GM18498 (cell line): ENCODE data around the gene PHF10.

Experiments used
- ATAC-seq: cut with Tn5 transposase; IDR thresholded peaks from one replicate; pipeline ENCODE4 v1.9.1; 2021; ENCODE audit warnings: mild to moderate bottlenecking, moderate library complexity; ENCODE audit not compliant: unreplicated experiment

PHF10 gene

GRCh38 chr6:169678342-169678741 lies 46.0 kb downstream of the PHF10 start:
- ATAC-seq = no peak

- no peak for ATAC-seq
Measured at GRCh38 chr6:169677096-169677495, 47.2 kb downstream of the PHF10 start.

- no peak for ATAC-seq
Measured at GRCh38 chr6:169675011-169675410, 49.3 kb downstream of the PHF10 start.

- ATAC-seq = no peak
Measured at GRCh38 chr6:169671563-169671962, 52.7 kb downstream of the PHF10 start.

GRCh38 chr6:169669889-169670288 lies 54.4 kb downstream of the PHF10 start:
- ATAC-seq = no peak

- no peak for ATAC-seq
Measured at GRCh38 chr6:169669147-169669546, 55.2 kb downstream of the PHF10 start.

GRCh38 chr6:169668203-169668847 lies 56.0 kb downstream of the PHF10 start:
- ATAC-seq = no peak

GRCh38 chr6:169667716-169668115 lies 56.6 kb downstream of the PHF10 start:
- no peak for ATAC-seq

- ATAC-seq = no peak
Measured at GRCh38 chr6:169666441-169666840, 57.9 kb downstream of the PHF10 start.

GRCh38 chr6:169665289-169665688 lies 59.0 kb downstream of the PHF10 start:
- ATAC-seq = no peak

GRCh38 chr6:169664227-169664626 lies 60.1 kb downstream of the PHF10 start:
- no peak for ATAC-seq

- ATAC-seq = no peak
Measured at GRCh38 chr6:169663468-169663867, 60.8 kb downstream of the PHF10 start.

- no peak for ATAC-seq
Measured at GRCh38 chr6:169661391-169661756, 62.9 kb downstream of the PHF10 start.

- no peak for ATAC-seq
Measured at GRCh38 chr6:169660751-169661390, 63.4 kb downstream of the PHF10 start.

- no peak for ATAC-seq
Measured at GRCh38 chr6:169659820-169660610, 64.3 kb downstream of the PHF10 start.

- no peak for ATAC-seq
Measured at GRCh38 chr6:169657284-169657610, 67.1 kb downstream of the PHF10 start.

- no peak for ATAC-seq
Measured at GRCh38 chr6:169656546-169657283, 67.6 kb downstream of the PHF10 start.

- ATAC-seq = peak; percentile 96
Measured at GRCh38 chr6:169654598-169655391, 69.5 kb downstream of the PHF10 start.
